Stimulated activated CD8-positive, alpha-beta memory T cell treated with anti-CD3 and anti-CD28 coated beads, Interleukin-15, amount 100 ng/mL, for 48 hours (primary cell): ENCODE data around the gene NEURL1B.
"Not testable (repeated sequence)": the region's sequence is repeated elsewhere in the genome, so short reads cannot be mapped to it uniquely, and the experiment has no call there.

Experiments used
- DNase-seq, 2 donors: peaks; one replicate each; pipeline ENCODE4 v3.0.0-alpha.2; 2020; ENCODE audit warnings: low read depth in 2 of 2

Gene NEURL1B

GRCh38 chr5:172676914-172677475, 35.9 kb downstream of the NEURL1B start:
- DNase-seq, result no peak

GRCh38 chr5:172678362-172678874, 37.4 kb downstream of the NEURL1B start:
- DNase-seq, result not testable (repeated sequence)

- DNase-seq, result no peak
Measured at GRCh38 chr5:172678902-172679301, 37.8 kb downstream of the NEURL1B start.

GRCh38 chr5:172679628-172680212, 38.7 kb downstream of the NEURL1B start:
- no peak for DNase-seq

- no peak for DNase-seq
Measured at GRCh38 chr5:172680921-172681320, 39.9 kb downstream of the NEURL1B start.

- no peak for DNase-seq
Measured at GRCh38 chr5:172681421-172681820, 40.4 kb downstream of the NEURL1B start.

GRCh38 chr5:172683264-172683644, 42.2 kb downstream of the NEURL1B start:
- DNase-seq, result no peak

GRCh38 chr5:172683645-172684471, 42.8 kb downstream of the NEURL1B start:
- peak in 1 of 2 donors; percentile 47 for DNase-seq

GRCh38 chr5:172685091-172685490, 44.0 kb downstream of the NEURL1B start:
- DNase-seq, result no peak

GRCh38 chr5:172686111-172686510, 45.0 kb downstream of the NEURL1B start:
- DNase-seq, result no peak

- no peak for DNase-seq
Measured at GRCh38 chr5:172686539-172687390, 45.7 kb downstream of the NEURL1B start.

- DNase-seq, result no peak
Measured at GRCh38 chr5:172687940-172688339, 46.9 kb downstream of the NEURL1B start.

GRCh38 chr5:172688349-172689217, 47.5 kb downstream of the NEURL1B start:
- no peak for DNase-seq

GRCh38 chr5:172689218-172689572, 48.1 kb downstream of the NEURL1B start:
- no peak for DNase-seq

GRCh38 chr5:172689801-172690200, 48.7 kb downstream of the NEURL1B start:
- DNase-seq, result no peak

GRCh38 chr5:172690258-172691075, 49.4 kb downstream of the NEURL1B start:
- DNase-seq, result no peak

- no peak for DNase-seq
Measured at GRCh38 chr5:172691886-172692285, 50.8 kb downstream of the NEURL1B start.

- no peak for DNase-seq
Measured at GRCh38 chr5:172692451-172692850, 51.4 kb downstream of the NEURL1B start.

- DNase-seq, result no peak
Measured at GRCh38 chr5:172692981-172693380, 51.9 kb downstream of the NEURL1B start.

- no peak for DNase-seq
Measured at GRCh38 chr5:172694061-172694460, 53.0 kb downstream of the NEURL1B start.
